Smooth muscle cell (in vitro differentiated cells): ENCODE measurements around the gene FOXE1. TPM values are rescaled to one million over a fixed set of nuclear protein-coding genes. Genes with fewer than 3 reads are reported as not detected.

ENCODE experiments used
- DNase-seq: peaks from one replicate; lab custom pipeline; 2025; ENCODE audit not compliant: unreplicated experiment; lab: John Stamatoyannopoulos, UW
- H2AFZ ChIP-seq: fragments of 200-600 bp; sonication (generic); 2 replicates; pipeline ENCODE4 v1.6.0; 2016; ENCODE audit warnings: antibody characterized with exemption, low read depth, mild to moderate bottlenecking
- H3F3A ChIP-seq: fragments of 200-600 bp; sonication (generic); 2 replicates; pipeline ENCODE4 v1.6.0; 2017; ENCODE audit warnings: antibody characterized with exemption, low read depth
- H3K27ac ChIP-seq: fragments of 200-600 bp; sonication (generic); 2 replicates; pipeline ENCODE4 v1.5.1; 2016; ENCODE audit warnings: low read depth, mild to moderate bottlenecking
- H3K27me3 ChIP-seq: fragments of 200-600 bp; sonication (generic); 2 replicates; pipeline ENCODE4 v1.6.1; 2016; ENCODE audit warnings: low read depth, mild to moderate bottlenecking
- H3K36me3 ChIP-seq: fragments of 200-600 bp; sonication (generic); 2 replicates; pipeline ENCODE4 v1.5.1; 2016; ENCODE audit warnings: low read depth
- H3K4me1 ChIP-seq: fragments of 200-600 bp; sonication (generic); 2 replicates; pipeline ENCODE4 v1.5.1; 2016; ENCODE audit warnings: low read depth
- H3K4me2 ChIP-seq: fragments of 200-600 bp; sonication (generic); 2 replicates; pipeline ENCODE4 v1.6.0; 2016; ENCODE audit warnings: mild to moderate bottlenecking
- H3K4me3 ChIP-seq: fragments of 200-600 bp; sonication (generic); 2 replicates; pipeline ENCODE4 v1.5.1; 2016; ENCODE audit warnings: mild to moderate bottlenecking
- H3K79me2 ChIP-seq: fragments of 200-600 bp; sonication (generic); 2 replicates; pipeline ENCODE4 v1.6.0; 2016; ENCODE audit warnings: low read depth, mild to moderate bottlenecking
- H3K9ac ChIP-seq: fragments of 200-600 bp; sonication (generic); 2 replicates; pipeline ENCODE4 v1.6.0; 2016; ENCODE audit warnings: low read depth
- H3K9me3 ChIP-seq: fragments of 200-600 bp; sonication (generic); replicated peaks from 2 replicates; pipeline ENCODE4 v1.5.1; 2016; ENCODE audit warnings: low read depth
- H4K20me1 ChIP-seq: fragments of 200-600 bp; sonication (generic); 2 replicates; pipeline ENCODE4 v1.6.0; 2016; ENCODE audit warnings: low read depth
- CTCF ChIP-seq: fragments of 200-600 bp; sonication (generic); IDR thresholded peaks from 2 replicates; pipeline ENCODE4 v1.5.1; 2017; ENCODE audit warnings: borderline replicate concordance, mild to moderate bottlenecking, antibody characterized with exemption; ENCODE audit not compliant: insufficient read depth, poor library complexity, severe bottlenecking
- WGBS: methylation state at CpG from one replicate; pipeline ENCODE4 v1.1.7; 2016; ENCODE audit warnings: low lambda C conversion rate; 5-methylcytosine and 5-hydroxymethylcytosine counted together
- polyA plus RNA-seq: library from polyadenylated mRNA; unstranded; fragments of >200 nt; fragmentation: Nextera tagmentation; extraction: Ambion mirVana; gene quantifications from 2 replicates; pipeline ENCODE4 v1.2.1, GENCODE V29; 2016
- total RNA-seq: library from RNA; depleted of rRNA; stranded (reverse); fragments of >200 nt; gene quantifications from 2 replicates; pipeline ENCODE4 v1.2.3, GENCODE V29; 2014

FOXE1 gene
- total and polyA plus RNA-seq, 2 experiments from 2014 or later, result not detected

- WGBS, result 89% methylated on average over 7 of the region's 7 CpGs
- peaks cover 12% of the 10 kb centered on the region for H3K4me1 ChIP-seq
- H3K4me2 ChIP-seq, result no peak overlapping the region
- H3K4me3 ChIP-seq, result no peak overlapping the region
- peaks cover 5% of the 10 kb centered on the region for H3F3A ChIP-seq
- H3K9me3 ChIP-seq, result no peaks in the 10 kb centered on the region
- H3K27me3 ChIP-seq, result peaks cover 22% of the 10 kb centered on the region
- no peak for DNase-seq
- H3K9ac ChIP-seq, result no peak overlapping the region
- H3K79me2 ChIP-seq, result no peaks in the 10 kb centered on the region
- H4K20me1 ChIP-seq, result no peaks in the 10 kb centered on the region
- no peak for TF ChIP-seq CTCF
- no peak overlapping the region for H2AFZ ChIP-seq
- no peaks in the 10 kb centered on the region for H3K36me3 ChIP-seq
- no peak overlapping the region for H3K27ac ChIP-seq
Observed at GRCh38 chr9:97811533-97812246, 41.3 kb upstream of the FOXE1 start.

- 75% methylated on average over 2 of the region's 2 CpGs for WGBS
- Histone ChIP-seq H3K4me2 (no peak overlapping the region), H3K4me3 (no peak overlapping the region), H2AFZ (no peak overlapping the region), H3F3A (peaks cover 5% of the 10 kb centered on the region), H3K36me3 (no peaks in the 10 kb centered on the region), H3K27me3 (peaks cover 22% of the 10 kb centered on the region), H3K4me1 (peaks cover 12% of the 10 kb centered on the region), H4K20me1 (no peaks in the 10 kb centered on the region), H3K9ac (no peak overlapping the region), H3K9me3 (no peaks in the 10 kb centered on the region), H3K27ac (no peak overlapping the region), H3K79me2 (no peaks in the 10 kb centered on the region)
- DNase-seq, result no peak
- no peak for TF ChIP-seq CTCF
Observed at GRCh38 chr9:97812247-97812543, 40.8 kb upstream of the FOXE1 start.

GRCh38 chr9:97813072-97813471, 40.0 kb upstream of the FOXE1 start:
- H4K20me1 ChIP-seq, result no peaks in the 10 kb centered on the region
- H3K4me2 ChIP-seq, result no peak overlapping the region
- H2AFZ ChIP-seq, result no peak overlapping the region
- H3K9me3 ChIP-seq, result no peaks in the 10 kb centered on the region
- H3K36me3 ChIP-seq, result no peaks in the 10 kb centered on the region
- H3F3A ChIP-seq, result peaks cover 5% of the 10 kb centered on the region
- H3K27me3 ChIP-seq, result peaks cover 22% of the 10 kb centered on the region
- H3K4me3 ChIP-seq, result no peak overlapping the region
- no peak overlapping the region for H3K9ac ChIP-seq
- H3K4me1 ChIP-seq, result peaks cover 10% of the 10 kb centered on the region
- TF ChIP-seq CTCF, result no peak
- no peak overlapping the region for H3K27ac ChIP-seq
- no peak for DNase-seq
- H3K79me2 ChIP-seq, result no peaks in the 10 kb centered on the region

GRCh38 chr9:97819735-97820134, 33.3 kb upstream of the FOXE1 start:
- no peaks in the 10 kb centered on the region for H3K9me3 ChIP-seq
- no peaks in the 10 kb centered on the region for H3K4me1 ChIP-seq
- no peaks in the 10 kb centered on the region for H4K20me1 ChIP-seq
- DNase-seq, result no peak
- H3K79me2 ChIP-seq, result no peaks in the 10 kb centered on the region
- peaks cover 70% of the 10 kb centered on the region for H3K27me3 ChIP-seq
- H3K36me3 ChIP-seq, result no peaks in the 10 kb centered on the region
- WGBS, result 67% methylated on average over 1 of the region's 1 CpG
- no peak overlapping the region for H3K4me3 ChIP-seq
- no peak for TF ChIP-seq CTCF
- H3F3A ChIP-seq, result no peaks in the 10 kb centered on the region
- no peak overlapping the region for H2AFZ ChIP-seq
- H3K9ac ChIP-seq, result no peak overlapping the region
- no peak overlapping the region for H3K4me2 ChIP-seq
- H3K27ac ChIP-seq, result no peak overlapping the region
